Measurements from ENCODE around the gene FCAR.

DNA sequence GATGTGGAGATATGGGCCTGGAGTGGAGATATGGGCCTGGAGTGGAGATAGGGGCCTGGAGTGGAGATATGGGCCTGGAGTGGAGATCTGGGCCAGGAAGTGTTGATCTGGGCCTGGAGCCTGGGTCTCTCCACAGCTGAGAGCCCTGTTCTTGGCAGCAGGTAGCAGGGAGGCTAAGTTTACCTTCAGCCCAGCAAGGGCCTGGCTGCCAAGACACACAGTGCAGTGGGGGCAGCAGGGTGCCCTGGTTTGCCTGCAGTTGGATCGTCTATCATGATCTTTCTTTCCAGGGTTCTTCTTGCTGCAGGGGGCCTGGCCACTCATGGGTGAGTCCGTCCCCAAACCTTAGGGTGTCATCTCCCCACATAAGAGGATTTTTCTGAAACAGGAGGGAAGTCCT, 23.1 kb upstream of the FCAR start:
- TF ChIP-seq, protein P1, sequence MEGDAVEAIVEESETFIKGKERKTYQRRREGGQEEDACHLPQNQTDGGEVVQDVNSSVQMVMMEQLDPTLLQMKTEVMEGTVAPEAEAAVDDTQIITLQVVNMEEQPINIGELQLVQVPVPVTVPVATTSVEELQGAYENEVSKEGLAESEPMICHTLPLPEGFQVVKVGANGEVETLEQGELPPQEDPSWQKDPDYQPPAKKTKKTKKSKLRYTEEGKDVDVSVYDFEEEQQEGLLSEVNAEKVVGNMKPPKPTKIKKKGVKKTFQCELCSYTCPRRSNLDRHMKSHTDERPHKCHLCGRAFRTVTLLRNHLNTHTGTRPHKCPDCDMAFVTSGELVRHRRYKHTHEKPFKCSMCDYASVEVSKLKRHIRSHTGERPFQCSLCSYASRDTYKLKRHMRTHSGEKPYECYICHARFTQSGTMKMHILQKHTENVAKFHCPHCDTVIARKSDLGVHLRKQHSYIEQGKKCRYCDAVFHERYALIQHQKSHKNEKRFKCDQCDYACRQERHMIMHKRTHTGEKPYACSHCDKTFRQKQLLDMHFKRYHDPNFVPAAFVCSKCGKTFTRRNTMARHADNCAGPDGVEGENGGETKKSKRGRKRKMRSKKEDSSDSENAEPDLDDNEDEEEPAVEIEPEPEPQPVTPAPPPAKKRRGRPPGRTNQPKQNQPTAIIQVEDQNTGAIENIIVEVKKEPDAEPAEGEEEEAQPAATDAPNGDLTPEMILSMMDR (IDR thresholded peaks at IDR 0.05; ENCODE audit: insufficient read depth, low read length): no peak
- TF ChIP-seq POLR2AphosphoS5 (IDR thresholded peaks at IDR 0.05; ENCODE audit: low read depth): no peak
- no peak for TF ChIP-seq REST (IDR thresholded peaks at IDR 0.05; ENCODE audit: insufficient replicate concordance, low read depth)
- TF ChIP-seq GABPA (IDR thresholded peaks at IDR 0.05; ENCODE audit: low read depth): no peak

All from HL-60 (cell line).